ENCODE measurements around the gene DEFB132. TPM values are rescaled to one million over a fixed set of nuclear protein-coding genes. Genes with fewer than 3 reads are reported as not detected.
"Not testable (repeated sequence)": the region's sequence is repeated elsewhere in the genome, so short reads cannot be mapped to it uniquely, and the experiment has no call there.

The DEFB132 gene
- total RNA-seq, result not detected

DNA sequence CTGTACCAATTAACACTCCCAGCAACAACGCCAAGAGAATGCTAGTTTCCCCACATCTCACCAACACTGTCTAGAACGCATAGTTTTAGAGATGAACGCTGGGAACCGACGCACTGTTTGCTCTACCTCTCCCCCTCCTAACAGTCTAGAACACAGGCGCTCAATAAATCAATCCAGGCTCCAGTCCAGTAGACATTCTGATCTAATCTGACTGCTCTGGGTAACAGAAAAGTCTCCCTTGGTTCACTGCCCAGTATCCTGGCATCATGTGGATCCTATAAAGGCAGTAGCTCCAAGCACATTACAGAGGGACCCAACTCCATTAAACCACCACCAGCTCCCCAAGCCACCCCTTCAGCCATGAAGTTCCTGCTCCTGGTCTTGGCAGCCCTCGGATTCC, at the start of gene DEFB132:
Gene DEFB132 (plus strand): TSS at position 306 of the 400 bp plus-strand sequence. CDS start 55 bp downstream, at position 361.
- no peaks in the 10 kb centered on the region for H3K9me3 Mint-ChIP-seq
- DNase-seq (ENCODE audit: low spot score in 2 of 2), result no peak
- ATAC-seq, result no peak
- H3K27ac Mint-ChIP-seq, result peak within 1 kb of the TSS in 1 of 2 donors; percentile 4
- H3K36me3 Mint-ChIP-seq, result no peaks in the 10 kb centered on the region

DNA sequence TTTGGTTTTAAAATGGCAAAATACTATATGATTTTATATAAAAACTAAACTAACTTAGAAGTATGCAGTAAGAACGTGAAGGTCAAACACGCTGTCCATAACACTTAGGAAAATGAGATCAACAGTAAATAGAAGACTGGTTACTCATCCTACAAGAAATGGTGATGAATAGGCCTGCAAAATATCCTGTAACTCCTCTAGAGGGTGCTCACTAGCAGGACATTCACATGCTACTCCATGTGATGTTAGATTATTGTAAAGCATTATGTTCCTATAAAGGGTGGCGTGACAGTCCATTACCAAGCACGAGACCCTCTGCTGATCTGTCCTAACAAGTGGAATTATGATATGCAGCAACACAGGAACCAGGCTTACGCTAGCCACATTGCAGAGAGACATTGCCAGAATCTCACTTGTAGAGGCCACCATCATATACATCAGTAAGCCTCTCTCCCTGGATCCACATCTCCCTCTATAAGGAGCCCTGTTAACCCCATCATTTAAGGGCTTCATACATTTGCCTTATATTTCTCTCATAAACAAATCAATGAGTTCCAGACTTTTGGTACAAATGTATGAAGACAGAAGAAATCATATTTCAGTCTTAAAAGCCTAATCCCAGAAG, 48.5 kb upstream of the DEFB132 start:
- Mint-ChIP-seq H3K27ac (no peak overlapping the region), H3K9me3 (no peaks in the 10 kb centered on the region), H3K36me3 (no peaks in the 10 kb centered on the region)
- ATAC-seq (peak; percentile 83 to 92), DNase-seq (ENCODE audit: low spot score in 2 of 2) (peak in 1 of 2 donors; percentile 9)

DNA sequence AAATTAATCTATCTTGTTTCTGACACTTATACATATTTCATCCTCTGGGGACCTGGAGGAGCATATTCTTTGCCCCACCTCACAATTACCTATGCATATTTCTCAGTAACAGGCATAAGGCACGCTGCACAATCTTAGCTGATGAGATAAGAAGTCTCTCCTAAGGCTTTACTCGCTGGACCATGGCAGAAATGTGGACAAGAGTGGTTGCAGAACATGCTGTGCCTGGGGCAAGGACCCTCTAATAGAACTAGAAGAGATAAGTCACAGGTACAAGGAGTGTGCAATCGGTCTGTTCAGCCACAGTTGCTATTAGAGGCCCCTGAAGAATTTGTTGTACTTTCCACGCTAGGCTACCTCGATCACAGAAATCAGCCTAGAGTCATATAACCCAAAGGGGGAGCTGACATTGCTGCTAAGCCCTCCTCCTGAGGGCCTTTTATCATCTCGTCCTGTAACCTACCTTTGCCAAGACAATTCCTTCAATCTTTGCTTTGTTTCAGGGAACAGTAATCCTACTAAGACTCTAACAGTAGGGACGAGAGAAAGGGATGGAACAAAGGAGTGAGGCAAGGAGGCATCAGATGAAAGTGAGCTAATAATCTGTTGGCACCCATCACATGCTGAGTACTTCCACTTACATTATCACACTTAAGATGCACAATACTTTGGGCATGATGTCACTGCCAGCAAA, 46.6 kb upstream of the DEFB132 start:
- no peak for DNase-seq (ENCODE audit: low spot score in 2 of 2)
- H3K27ac Mint-ChIP-seq, result no peak overlapping the region
- no peaks in the 10 kb centered on the region for H3K36me3 Mint-ChIP-seq
- no peak for ATAC-seq
- H3K9me3 Mint-ChIP-seq, result no peaks in the 10 kb centered on the region

DNA sequence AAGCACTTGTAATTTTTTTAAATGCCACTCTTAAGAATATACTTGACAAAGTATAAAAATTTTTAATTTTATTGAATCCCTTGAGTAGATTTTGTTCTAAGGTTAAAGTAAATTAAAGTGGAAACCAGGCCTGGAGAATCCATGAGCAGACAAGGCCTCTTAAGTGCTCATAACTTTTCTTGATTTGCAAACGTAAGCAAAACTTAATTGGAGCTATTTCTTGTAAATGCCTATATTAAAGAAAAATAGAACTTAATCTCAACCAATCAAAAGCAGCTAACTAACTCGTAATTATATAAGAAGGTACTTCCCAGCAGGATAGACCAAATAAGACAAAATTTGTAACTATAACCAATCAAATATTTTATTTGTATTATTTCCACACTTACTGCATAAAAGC, 43.1 kb upstream of the DEFB132 start:
- no peak for ATAC-seq

GRCh38 chr20:215796-216195, 41.7 kb upstream of the DEFB132 start:
- Mint-ChIP-seq H3K27ac (no peak overlapping the region), H3K9me3 (no peaks in the 10 kb centered on the region), H3K36me3 (no peaks in the 10 kb centered on the region)
- DNase-seq (ENCODE audit: low spot score in 2 of 2) (no peak), ATAC-seq (no peak)

More for the DNA sequence above, 43.1 kb upstream of the DEFB132 start:
- H3K27ac Mint-ChIP-seq, result no peak overlapping the region
- H3K36me3 Mint-ChIP-seq, result no peaks in the 10 kb centered on the region
- no peak for DNase-seq (ENCODE audit: low spot score in 2 of 2)
- no peaks in the 10 kb centered on the region for H3K9me3 Mint-ChIP-seq

DNA sequence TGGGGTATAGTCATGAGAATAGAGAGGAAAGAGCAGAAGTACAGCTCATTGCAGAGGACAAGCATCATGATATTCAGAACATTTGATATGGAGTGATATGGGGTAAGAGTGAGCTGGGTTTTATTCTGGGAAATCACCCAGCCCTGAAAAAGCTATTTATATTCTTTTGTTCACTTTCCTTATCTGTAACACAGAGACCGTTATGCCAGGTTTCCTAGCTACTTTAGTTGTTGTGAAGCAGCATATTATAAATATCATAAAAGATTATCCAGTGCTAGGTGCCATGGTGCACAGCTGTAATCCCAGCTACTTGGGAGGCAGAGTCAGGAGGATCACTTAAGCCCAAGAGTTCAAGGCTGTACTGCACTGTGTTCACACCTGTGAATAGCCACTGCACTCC, 40.3 kb upstream of the DEFB132 start:
- ATAC-seq, result no peak
- no peaks in the 10 kb centered on the region for H3K9me3 Mint-ChIP-seq
- no peak for DNase-seq (ENCODE audit: low spot score in 2 of 2)
- H3K36me3 Mint-ChIP-seq, result no peaks in the 10 kb centered on the region
- no peak overlapping the region for H3K27ac Mint-ChIP-seq

DNA sequence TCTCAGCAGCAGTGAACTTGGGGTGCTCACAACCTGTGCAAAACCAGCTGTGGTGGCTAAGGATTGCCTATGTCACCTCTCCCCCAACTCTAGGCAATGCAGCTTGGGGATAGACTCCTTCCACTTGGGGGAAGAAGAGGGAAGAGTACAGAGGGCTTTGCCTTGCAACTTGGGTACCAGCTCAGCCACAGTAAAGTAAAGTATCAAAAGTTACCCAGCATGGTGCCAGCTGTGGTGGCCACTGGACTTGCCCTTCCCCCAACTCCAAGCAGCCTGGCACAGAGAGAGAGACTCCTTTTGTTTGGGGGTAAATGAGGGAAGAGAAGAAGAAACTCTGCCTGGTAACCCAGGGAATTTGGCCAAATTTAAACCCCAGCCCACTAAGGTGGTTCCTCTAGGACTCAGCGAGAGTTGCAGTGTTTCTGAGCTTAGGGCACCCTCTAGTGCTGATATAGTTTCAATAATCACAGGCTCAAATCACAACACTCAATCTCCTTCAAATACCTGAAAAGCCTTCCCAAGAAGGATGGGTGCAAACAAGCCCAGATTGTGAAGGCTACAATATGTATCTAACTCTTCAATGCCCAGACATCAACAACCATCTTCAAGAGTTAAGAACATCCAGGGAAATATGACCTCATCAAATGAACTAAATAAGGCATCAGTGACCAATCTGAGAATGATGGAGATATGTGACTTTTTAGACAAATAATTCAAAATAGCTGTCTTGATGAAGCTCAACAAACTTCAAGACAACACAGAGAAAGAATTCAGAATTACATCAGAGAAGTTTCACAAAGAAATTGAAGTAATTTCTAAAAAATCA, 38.0 kb upstream of the DEFB132 start:
- DNase-seq (ENCODE audit: low spot score in 2 of 2) (no peak), ATAC-seq (peak in 1 of 2 donors; percentile 50)
- Mint-ChIP-seq H3K27ac (no peak overlapping the region), H3K36me3 (no peaks in the 10 kb centered on the region), H3K9me3 (no peaks in the 10 kb centered on the region)

GRCh38 chr20:221258-221830, 36.2 kb upstream of the DEFB132 start:
- Mint-ChIP-seq H3K36me3 (peaks cover 0 to 6% of the 10 kb centered on the region in 2 donors), H3K27ac (no peak overlapping the region), H3K9me3 (peaks cover 0 to 4% of the 10 kb centered on the region in 2 donors)
- ATAC-seq, result no peak
- DNase-seq (ENCODE audit: low spot score in 2 of 2), result no peak

DNA sequence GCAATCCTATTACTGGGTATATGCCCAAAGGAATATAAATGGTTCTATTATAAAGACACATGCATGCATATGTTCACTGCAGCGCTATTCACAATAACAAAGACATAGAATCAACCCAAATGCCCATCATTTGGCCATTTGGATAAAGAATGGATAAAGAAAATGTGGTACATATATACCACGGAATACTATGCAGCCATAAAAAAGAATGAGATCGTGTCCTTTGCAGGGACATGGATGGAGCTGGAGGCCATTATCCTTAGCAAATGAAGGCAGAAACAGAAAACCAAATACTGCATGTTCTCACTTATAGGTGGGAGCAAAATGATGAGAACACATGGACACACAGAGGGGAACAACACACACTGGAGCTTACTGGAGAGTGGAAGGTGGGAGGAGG, 31.6 kb upstream of the DEFB132 start:
- not testable (repeated sequence) for ATAC-seq; DNase-seq (ENCODE audit: low spot score in 2 of 2); H3K9me3 Mint-ChIP-seq; H3K27ac Mint-ChIP-seq; H3K36me3 Mint-ChIP-seq

DNA sequence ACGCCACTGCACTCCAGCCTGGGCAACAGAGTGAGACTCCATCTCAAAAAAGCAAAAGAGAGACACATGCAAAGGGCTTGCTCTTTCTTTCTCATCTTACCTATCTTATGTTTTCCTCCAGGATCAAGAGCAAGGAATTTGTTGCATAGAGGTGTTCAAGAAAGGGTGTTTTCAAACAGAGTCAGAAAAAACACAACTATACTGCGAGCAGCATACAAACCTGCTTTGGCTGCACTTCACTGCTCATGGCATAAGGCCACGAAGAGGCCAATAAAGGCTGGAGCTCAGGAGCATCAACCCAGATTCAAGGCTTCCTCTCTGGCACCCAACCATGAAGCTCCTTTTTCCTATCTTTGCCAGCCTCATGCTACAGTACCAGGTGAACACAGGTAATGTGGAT, 30.6 kb upstream of the DEFB132 start, which contains the start of gene DEFB129:
Gene DEFB129 (plus strand): TSS at position 301 of the 400 bp plus-strand sequence. CDS start 31 bp downstream, at position 332.
- Mint-ChIP-seq H3K9me3 (peaks cover 4 to 10% of the 10 kb centered on the region in 2 donors), H3K36me3 (peaks cover 0 to 6% of the 10 kb centered on the region in 2 donors), H3K27ac (peak within 1 kb of the TSS in 1 of 2 donors; percentile 24)
- DNase-seq (ENCODE audit: low spot score in 2 of 2) (no peak), ATAC-seq (no peak)

- Mint-ChIP-seq H3K36me3 (peaks cover 0 to 6% of the 10 kb centered on the region in 2 donors), H3K9me3 (peaks cover 4 to 12% of the 10 kb centered on the region in 2 donors), H3K27ac (peak overlapping the region in 1 of 2 donors; percentile 24)
- DNase-seq (ENCODE audit: low spot score in 2 of 2) (no peak), ATAC-seq (no peak)
Observed at GRCh38 chr20:227439-228105, 30.0 kb upstream of the DEFB132 start.

- H3K9me3 Mint-ChIP-seq, result peaks cover 0 to 4% of the 10 kb centered on the region in 2 donors
- no peak for ATAC-seq
- no peak overlapping the region for H3K27ac Mint-ChIP-seq
- no peak for DNase-seq (ENCODE audit: low spot score in 2 of 2)
- no peaks in the 10 kb centered on the region for H3K36me3 Mint-ChIP-seq
Observed at GRCh38 chr20:235891-236290, 21.6 kb upstream of the DEFB132 start.

- no peaks in the 10 kb centered on the region for H3K36me3 Mint-ChIP-seq
- H3K27ac Mint-ChIP-seq, result peak overlapping the region; percentile 79 to 87
- ATAC-seq (peak; percentile 85 to 95), DNase-seq (ENCODE audit: low spot score in 2 of 2) (peak in 1 of 2 donors; percentile 22)
- no peaks in the 10 kb centered on the region for H3K9me3 Mint-ChIP-seq
Observed at GRCh38 chr20:237489-237888, 20.0 kb upstream of the DEFB132 start.

- Mint-ChIP-seq H3K27ac (peak overlapping the region; percentile 79 to 87), H3K36me3 (no peaks in the 10 kb centered on the region), H3K9me3 (no peaks in the 10 kb centered on the region)
- no peak for DNase-seq (ENCODE audit: low spot score in 2 of 2)
- ATAC-seq, result peak; percentile 68 to 89
Observed at GRCh38 chr20:237929-238328, 19.6 kb upstream of the DEFB132 start.

- Mint-ChIP-seq H3K9me3 (no peaks in the 10 kb centered on the region), H3K27ac (no peak overlapping the region), H3K36me3 (peaks cover 0 to 8% of the 10 kb centered on the region in 2 donors)
- DNase-seq (ENCODE audit: low spot score in 2 of 2), result no peak
- no peak for ATAC-seq
Observed at GRCh38 chr20:242905-243304, 14.6 kb upstream of the DEFB132 start.

- no peak for ATAC-seq
- no peak for DNase-seq (ENCODE audit: low spot score in 2 of 2)
- H3K9me3 Mint-ChIP-seq, result no peaks in the 10 kb centered on the region
- peak overlapping the region in 1 of 2 donors; percentile 49 for H3K27ac Mint-ChIP-seq
- H3K36me3 Mint-ChIP-seq, result peaks cover 0 to 8% of the 10 kb centered on the region in 2 donors
Observed at GRCh38 chr20:251354-251753, 6.2 kb upstream of the DEFB132 start.
